IPS-20b (cell line): ENCODE results near the gene BCO1.

ENCODE experiments used
- H3K27ac ChIP-seq: one replicate; pipeline ENCODE4 v1.5.1; 2013; ENCODE audit warnings: low read length
- H3K27me3 ChIP-seq: 2 replicates; pipeline ENCODE4 v1.6.1; 2013; ENCODE audit warnings: mild to moderate bottlenecking, low read length, inconsistent platforms; ENCODE audit not compliant: insufficient read depth
- H3K36me3 ChIP-seq: 2 replicates; pipeline ENCODE4 v1.6.1; 2013; ENCODE audit warnings: low read depth, mild to moderate bottlenecking, inconsistent platforms, low read length, moderate library complexity; ENCODE audit not compliant: insufficient read depth
- H3K4me1 ChIP-seq: 2 replicates; pipeline ENCODE4 v1.6.1; 2013; ENCODE audit warnings: mild to moderate bottlenecking, control low read depth, inconsistent platforms, low read length, moderate library complexity; ENCODE audit not compliant: insufficient read depth
- H3K4me3 ChIP-seq: 2 replicates; pipeline ENCODE4 v1.5.1; 2013; ENCODE audit warnings: mild to moderate bottlenecking, low read length, inconsistent platforms
- H3K9ac ChIP-seq: 2 replicates; pipeline ENCODE4 v1.6.1; 2013; ENCODE audit warnings: low read depth, mild to moderate bottlenecking, inconsistent platforms, low read length, moderate library complexity
- H3K9me3 ChIP-seq: 2 replicates; pipeline ENCODE4 v1.6.1; 2013; ENCODE audit warnings: mild to moderate bottlenecking, low read depth, low read length, inconsistent platforms; ENCODE audit not compliant: insufficient read depth

The BCO1 gene

GRCh38 chr16:81280393-81280792 lies 41.9 kb downstream of the BCO1 start:
- no peaks in the 10 kb centered on the region for H3K4me1 ChIP-seq
- no peaks in the 10 kb centered on the region for H3K36me3 ChIP-seq
- H3K27me3 ChIP-seq = no peaks in the 10 kb centered on the region
- no peaks in the 10 kb centered on the region for H3K9me3 ChIP-seq
- no peak overlapping the region for H3K9ac ChIP-seq
- H3K27ac ChIP-seq = no peak overlapping the region
- H3K4me3 ChIP-seq = no peak overlapping the region

- no peaks in the 10 kb centered on the region for H3K27me3 ChIP-seq
- H3K4me1 ChIP-seq = no peaks in the 10 kb centered on the region
- no peaks in the 10 kb centered on the region for H3K9me3 ChIP-seq
- H3K27ac ChIP-seq = no peak overlapping the region
- H3K4me3 ChIP-seq = no peak overlapping the region
- H3K36me3 ChIP-seq = no peaks in the 10 kb centered on the region
- no peak overlapping the region for H3K9ac ChIP-seq
These were observed 44.6 kb downstream of the BCO1 start for GRCh38 chr16:81283044-81283443.

- Histone ChIP-seq H3K4me1 (no peaks in the 10 kb centered on the region), H3K4me3 (no peak overlapping the region), H3K36me3 (no peaks in the 10 kb centered on the region), H3K9me3 (no peaks in the 10 kb centered on the region), H3K9ac (no peak overlapping the region), H3K27me3 (no peaks in the 10 kb centered on the region), H3K27ac (no peak overlapping the region)
These were observed 46.6 kb downstream of the BCO1 start for GRCh38 chr16:81284995-81285600.

- Histone ChIP-seq H3K36me3 (no peaks in the 10 kb centered on the region), H3K27me3 (no peaks in the 10 kb centered on the region), H3K4me3 (no peak overlapping the region), H3K27ac (no peak overlapping the region), H3K4me1 (no peaks in the 10 kb centered on the region), H3K9ac (no peak overlapping the region), H3K9me3 (no peaks in the 10 kb centered on the region)
These were observed 47.7 kb downstream of the BCO1 start for GRCh38 chr16:81286190-81286589.

- Histone ChIP-seq H3K27me3 (no peaks in the 10 kb centered on the region), H3K36me3 (no peaks in the 10 kb centered on the region), H3K9ac (no peak overlapping the region), H3K9me3 (no peaks in the 10 kb centered on the region), H3K27ac (no peak overlapping the region), H3K4me3 (no peak overlapping the region), H3K4me1 (no peaks in the 10 kb centered on the region)
These were observed 52.6 kb downstream of the BCO1 start for GRCh38 chr16:81291117-81291516.

- no peaks in the 10 kb centered on the region for H3K27me3 ChIP-seq
- H3K27ac ChIP-seq = no peak overlapping the region
- H3K9ac ChIP-seq = no peak overlapping the region
These were observed 54.4 kb downstream of the BCO1 start for GRCh38 chr16:81292936-81293335.

GRCh38 chr16:81293909-81294802 lies 55.7 kb downstream of the BCO1 start:
- Histone ChIP-seq H3K9ac (no peak overlapping the region), H3K27me3 (no peaks in the 10 kb centered on the region), H3K4me1 (no peaks in the 10 kb centered on the region), H3K9me3 (no peaks in the 10 kb centered on the region), H3K4me3 (no peak overlapping the region), H3K36me3 (no peaks in the 10 kb centered on the region), H3K27ac (no peak overlapping the region)

More at GRCh38 chr16:81292936-81293335, 54.4 kb downstream of the BCO1 start:
- Histone ChIP-seq H3K4me3 (no peak overlapping the region), H3K36me3 (no peaks in the 10 kb centered on the region), H3K4me1 (no peaks in the 10 kb centered on the region), H3K9me3 (no peaks in the 10 kb centered on the region)

GRCh38 chr16:81296631-81297030 lies 58.1 kb downstream of the BCO1 start:
- no peaks in the 10 kb centered on the region for H3K9me3 ChIP-seq
- no peak overlapping the region for H3K9ac ChIP-seq
- no peaks in the 10 kb centered on the region for H3K36me3 ChIP-seq
- H3K27me3 ChIP-seq = no peaks in the 10 kb centered on the region
- H3K27ac ChIP-seq = no peak overlapping the region
- H3K4me1 ChIP-seq = no peaks in the 10 kb centered on the region
- H3K4me3 ChIP-seq = no peak overlapping the region

- Histone ChIP-seq H3K27ac (no peak overlapping the region), H3K9ac (no peak overlapping the region), H3K4me1 (no peaks in the 10 kb centered on the region; the same call in 1 of the 2 replicates), H3K4me3 (no peak overlapping the region), H3K9me3 (no peaks in the 10 kb centered on the region), H3K27me3 (no peaks in the 10 kb centered on the region), H3K36me3 (peaks cover 10% of the 10 kb centered on the region; the same call in 1 of the 2 replicates)
These were observed 69.3 kb downstream of the BCO1 start for GRCh38 chr16:81307770-81308169.

GRCh38 chr16:81310045-81310644 lies 71.7 kb downstream of the BCO1 start:
- no peaks in the 10 kb centered on the region; the same call in 1 of the 2 replicates for H3K4me1 ChIP-seq
- peaks cover 11% of the 10 kb centered on the region; the same call in 1 of the 2 replicates for H3K36me3 ChIP-seq
- H3K27ac ChIP-seq = no peak overlapping the region
- H3K9ac ChIP-seq = no peak overlapping the region
- no peak overlapping the region for H3K4me3 ChIP-seq
- no peaks in the 10 kb centered on the region for H3K27me3 ChIP-seq
- H3K9me3 ChIP-seq = no peaks in the 10 kb centered on the region

GRCh38 chr16:81311762-81312161 lies 73.3 kb downstream of the BCO1 start:
- Histone ChIP-seq H3K27me3 (peaks cover 7% of the 10 kb centered on the region), H3K9ac (no peak overlapping the region), H3K4me1 (no peaks in the 10 kb centered on the region; the same call in 1 of the 2 replicates), H3K27ac (no peak overlapping the region), H3K4me3 (no peak overlapping the region), H3K9me3 (no peaks in the 10 kb centered on the region), H3K36me3 (peaks cover 11% of the 10 kb centered on the region; the same call in 1 of the 2 replicates)
